ENCODE measurements around the gene ENDOV.

The ENDOV gene

GRCh38 chr17:80425835-80426426, 11.0 kb downstream of the ENDOV start:
- no peak overlapping the region for H3K4me3 ChIP-seq (ENCODE audit: low read depth, low read length)
- TF ChIP-seq CTCF (IDR thresholded peaks at IDR 0.05; ENCODE audit: low read depth, low read length, missing control alignments): no peak
- no peak for DNase-seq (ENCODE audit: low read depth)
- in situ Hi-C loops (cut with HindIII; ENCODE audit: low sequenced_read_pairs): loop anchor here (25.0 kb wide), 2 partner anchors 536 to 661 kb away; no protein-coding TSS in a partner anchor

GRCh38 chr17:80426671-80427326, 11.8 kb downstream of the ENDOV start:
- TF ChIP-seq CTCF (IDR thresholded peaks at IDR 0.05; ENCODE audit: low read depth, low read length, missing control alignments): peak; percentile 93
- H3K4me3 ChIP-seq (ENCODE audit: low read depth, low read length): no peak overlapping the region
- DNase-seq (ENCODE audit: low read depth): peak; percentile 18
- in situ Hi-C loops (cut with HindIII; ENCODE audit: low sequenced_read_pairs): loop anchor here (25.0 kb wide), 2 partner anchors 536 to 661 kb away; no protein-coding TSS in a partner anchor

GRCh38 chr17:80427366-80428282, 12.7 kb downstream of the ENDOV start:
- in situ Hi-C loops (cut with HindIII; ENCODE audit: low sequenced_read_pairs): loop anchor here (25.0 kb wide), 2 partner anchors 535 to 660 kb away; no protein-coding TSS in a partner anchor

GRCh38 chr17:80428363-80428762, 13.4 kb downstream of the ENDOV start:
- H3K4me3 ChIP-seq (ENCODE audit: low read depth, low read length): no peak overlapping the region
- DNase-seq (ENCODE audit: low read depth): no peak
- in situ Hi-C loops (cut with HindIII; ENCODE audit: low sequenced_read_pairs): loop anchor here (25.0 kb wide), 2 partner anchors 534 to 659 kb away; no protein-coding TSS in a partner anchor
- TF ChIP-seq CTCF (IDR thresholded peaks at IDR 0.05; ENCODE audit: low read depth, low read length, missing control alignments): no peak

More at GRCh38 chr17:80427366-80428282, 12.7 kb downstream of the ENDOV start:
- no peak for TF ChIP-seq CTCF (IDR thresholded peaks at IDR 0.05; ENCODE audit: low read depth, low read length, missing control alignments)
- no peak for DNase-seq (ENCODE audit: low read depth)
- no peak overlapping the region for H3K4me3 ChIP-seq (ENCODE audit: low read depth, low read length)

- no peak for DNase-seq (ENCODE audit: low read depth)
- in situ Hi-C loops (cut with HindIII; ENCODE audit: low sequenced_read_pairs): loop anchor here (25.0 kb wide), 2 partner anchors 534 to 659 kb away; no protein-coding TSS in a partner anchor
- H3K4me3 ChIP-seq (ENCODE audit: low read depth, low read length): no peak overlapping the region
- TF ChIP-seq CTCF (IDR thresholded peaks at IDR 0.05; ENCODE audit: low read depth, low read length, missing control alignments): no peak
Observed at GRCh38 chr17:80428796-80429195, 13.8 kb downstream of the ENDOV start.
